CD4-positive, alpha-beta T cell treated with Interleukin-6 for 4 hours (primary cell): Measurements from ENCODE around the gene HJURP.

Experiments
- DNase-seq: peaks from one replicate; pipeline ENCODE4 v3.0.0-alpha.2; 2020; ENCODE audit warnings: mixed read lengths

Gene HJURP

GRCh38 chr2:233791883-233792329 lies 62.4 kb downstream of the HJURP start:
- DNase-seq: no peak

- DNase-seq: no peak
Observed at GRCh38 chr2:233791151-233791882, 63.0 kb downstream of the HJURP start.

- DNase-seq: no peak
Observed at GRCh38 chr2:233789554-233789953, 64.8 kb downstream of the HJURP start.
